ENCODE data around the gene PLPP1.

Gene PLPP1

GRCh38 chr5:55551904-55552303 is 17.1 kb upstream of the PLPP1 start:
- in situ Hi-C loops (cut with MboI; ENCODE audit: low pct_unique_long_range_greater_than_20kb, low sequenced_read_pairs, unreplicated experiment), result no loop called here
- TF ChIP-seq, protein P1, sequence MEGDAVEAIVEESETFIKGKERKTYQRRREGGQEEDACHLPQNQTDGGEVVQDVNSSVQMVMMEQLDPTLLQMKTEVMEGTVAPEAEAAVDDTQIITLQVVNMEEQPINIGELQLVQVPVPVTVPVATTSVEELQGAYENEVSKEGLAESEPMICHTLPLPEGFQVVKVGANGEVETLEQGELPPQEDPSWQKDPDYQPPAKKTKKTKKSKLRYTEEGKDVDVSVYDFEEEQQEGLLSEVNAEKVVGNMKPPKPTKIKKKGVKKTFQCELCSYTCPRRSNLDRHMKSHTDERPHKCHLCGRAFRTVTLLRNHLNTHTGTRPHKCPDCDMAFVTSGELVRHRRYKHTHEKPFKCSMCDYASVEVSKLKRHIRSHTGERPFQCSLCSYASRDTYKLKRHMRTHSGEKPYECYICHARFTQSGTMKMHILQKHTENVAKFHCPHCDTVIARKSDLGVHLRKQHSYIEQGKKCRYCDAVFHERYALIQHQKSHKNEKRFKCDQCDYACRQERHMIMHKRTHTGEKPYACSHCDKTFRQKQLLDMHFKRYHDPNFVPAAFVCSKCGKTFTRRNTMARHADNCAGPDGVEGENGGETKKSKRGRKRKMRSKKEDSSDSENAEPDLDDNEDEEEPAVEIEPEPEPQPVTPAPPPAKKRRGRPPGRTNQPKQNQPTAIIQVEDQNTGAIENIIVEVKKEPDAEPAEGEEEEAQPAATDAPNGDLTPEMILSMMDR (IDR thresholded peaks at IDR 0.05; ENCODE audit: extremely low read depth, insufficient read depth, missing control alignments), result no peak

GRCh38 chr5:55551358-55551757 is 16.6 kb upstream of the PLPP1 start:
- TF ChIP-seq, protein P1 (IDR thresholded peaks at IDR 0.05; ENCODE audit: extremely low read depth, insufficient read depth, missing control alignments), result no peak
- in situ Hi-C loops (cut with MboI; ENCODE audit: low pct_unique_long_range_greater_than_20kb, low sequenced_read_pairs, unreplicated experiment), result no loop called here
- no peak for DNase-seq (ENCODE audit: low spot score)

More at GRCh38 chr5:55551904-55552303, 17.1 kb upstream of the PLPP1 start:
- no peak for DNase-seq (ENCODE audit: low spot score)

DNA sequence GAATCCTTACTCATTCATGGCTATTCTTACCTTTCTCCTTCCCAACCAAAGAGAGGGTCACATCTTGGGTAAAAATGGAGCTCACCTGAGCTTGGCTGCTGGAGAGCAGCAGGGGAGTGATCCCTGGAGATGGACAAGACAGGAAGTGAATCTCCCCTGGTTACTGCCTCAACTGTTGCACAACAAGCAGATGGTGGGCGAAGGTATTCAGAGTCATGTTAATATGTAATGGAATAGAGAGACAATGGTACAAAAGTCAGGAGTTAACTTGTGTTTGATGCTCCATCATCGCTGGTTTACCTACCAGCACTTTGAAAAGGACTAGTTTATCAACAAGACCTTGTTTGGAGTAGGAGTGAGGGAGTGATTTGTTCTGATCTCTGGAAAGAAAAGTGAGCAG is 13.0 kb upstream of the PLPP1 start:
- in situ Hi-C loops (cut with MboI; ENCODE audit: low pct_unique_long_range_greater_than_20kb, low sequenced_read_pairs, unreplicated experiment), result no loop called here
- TF ChIP-seq, protein P1 (IDR thresholded peaks at IDR 0.05; ENCODE audit: extremely low read depth, insufficient read depth, missing control alignments), result no peak
- DNase-seq (ENCODE audit: low spot score), result no peak

DNA sequence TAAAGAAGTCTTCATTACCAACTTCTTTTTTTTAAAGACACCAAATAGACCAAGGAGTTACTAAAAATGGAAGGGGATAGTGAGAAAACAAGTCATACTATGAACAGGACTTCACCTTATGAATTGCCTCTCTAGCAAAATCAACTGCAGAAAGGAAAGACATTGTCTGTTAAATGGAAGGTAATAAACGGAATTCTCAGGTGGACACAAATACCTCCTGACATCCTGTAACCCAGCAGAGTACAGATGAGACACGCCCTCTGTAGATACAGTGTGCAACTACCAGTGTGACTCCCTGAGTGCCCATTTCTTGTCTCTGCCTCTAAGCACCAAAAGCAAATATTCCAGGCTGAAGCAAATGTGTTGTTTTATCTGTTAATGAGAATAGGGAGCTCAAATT is 12.2 kb upstream of the PLPP1 start:
- TF ChIP-seq, protein P1 (IDR thresholded peaks at IDR 0.05; ENCODE audit: extremely low read depth, insufficient read depth, missing control alignments), result no peak
- DNase-seq (ENCODE audit: low spot score), result no peak
- in situ Hi-C loops (cut with MboI; ENCODE audit: low pct_unique_long_range_greater_than_20kb, low sequenced_read_pairs, unreplicated experiment), result no loop called here

DNA sequence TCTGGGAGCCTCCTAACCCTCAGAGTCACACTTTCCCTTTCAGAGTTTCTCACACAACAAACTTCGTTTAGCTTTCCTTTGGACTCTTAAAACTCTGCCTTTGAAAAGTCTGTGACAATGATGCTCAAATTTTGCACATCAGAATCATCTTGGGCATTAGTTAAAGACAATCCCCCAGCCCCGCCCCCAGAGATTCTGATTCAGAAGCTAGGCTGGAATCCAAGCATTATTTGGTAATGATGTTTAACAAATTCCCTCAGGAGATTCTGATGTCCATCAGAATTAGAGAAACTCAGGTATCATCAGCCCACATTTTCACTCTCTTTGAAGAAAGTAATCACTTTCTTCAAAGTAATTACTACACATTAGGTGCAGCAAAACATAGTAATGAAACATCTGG is 9.6 kb upstream of the PLPP1 start:
- in situ Hi-C loops (cut with MboI; ENCODE audit: low pct_unique_long_range_greater_than_20kb, low sequenced_read_pairs, unreplicated experiment), result no loop called here
- TF ChIP-seq, protein P1 (IDR thresholded peaks at IDR 0.05; ENCODE audit: extremely low read depth, insufficient read depth, missing control alignments), result no peak
- no peak for DNase-seq (ENCODE audit: low spot score)

DNA sequence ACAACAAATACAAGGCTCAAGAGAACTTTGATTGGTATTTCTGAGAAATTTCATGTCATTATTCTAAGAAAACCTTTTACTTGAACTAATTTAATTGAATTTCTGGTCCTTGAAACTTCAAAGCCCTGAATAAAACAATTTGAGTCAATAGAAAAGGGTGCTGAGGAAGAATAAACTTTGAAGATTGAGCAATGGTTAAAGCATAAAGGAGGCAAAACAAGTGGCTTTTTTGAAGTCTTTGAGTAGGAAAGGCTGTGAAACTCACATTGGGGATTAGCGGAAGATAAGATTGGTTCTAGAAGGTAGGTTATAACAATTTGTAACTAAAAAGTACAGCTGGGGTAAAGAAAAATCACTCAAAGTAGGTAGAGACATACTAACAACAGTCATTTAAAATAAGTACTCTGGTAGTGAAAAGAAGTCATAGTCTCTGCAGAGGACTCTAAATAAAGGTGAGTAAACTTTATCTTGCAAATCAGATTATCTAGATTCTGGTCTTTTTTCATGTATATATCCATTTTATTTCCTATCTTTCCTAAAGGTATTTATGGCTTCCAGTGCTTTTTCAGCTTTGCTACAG is 6.4 kb upstream of the PLPP1 start:
- in situ Hi-C loops (cut with MboI; ENCODE audit: low pct_unique_long_range_greater_than_20kb, low sequenced_read_pairs, unreplicated experiment), result no loop called here
- TF ChIP-seq, protein P1 (IDR thresholded peaks at IDR 0.05; ENCODE audit: extremely low read depth, insufficient read depth, missing control alignments), result no peak
- DNase-seq (ENCODE audit: low spot score), result no peak
